Measurements from ENCODE around the gene CLEC10A.

DNA sequence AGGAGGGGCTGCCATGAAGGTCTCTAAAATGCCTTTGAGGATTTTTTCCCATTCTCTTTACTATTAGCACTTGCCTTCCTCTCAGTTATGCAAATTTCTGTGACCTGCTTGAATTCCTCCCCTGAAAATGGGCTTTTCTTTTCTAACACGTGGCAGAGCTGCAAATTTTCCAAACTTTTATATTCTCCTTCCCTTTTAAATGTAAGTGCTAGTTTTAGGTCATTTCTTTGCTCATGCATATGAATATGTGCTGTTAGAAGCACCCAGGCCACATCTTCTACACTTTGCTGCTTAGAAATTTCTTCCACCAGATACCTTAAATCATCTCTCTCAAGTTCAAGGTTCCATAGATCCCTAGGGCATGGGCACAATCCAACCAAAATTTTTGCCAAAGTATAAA is 11.8 kb downstream of the CLEC10A start:
- TF ChIP-seq FOXA1 (IDR thresholded peaks at IDR 0.05) (no peak), SP1 (IDR thresholded peaks at IDR 0.05) (no peak), FOXK2 (IDR thresholded peaks at IDR 0.05) (no peak), CTBP1 (IDR thresholded peaks at IDR 0.05; ENCODE audit: borderline replicate concordance) (no peak)
